Keratinocyte (primary cell): ENCODE data around the gene LAMA2. TPM values are rescaled to one million over a fixed set of nuclear protein-coding genes. Genes with fewer than 3 reads are reported as not detected.

Experiments used
- DNase-seq: peaks from one replicate; pipeline ENCODE4 v3.0.0-alpha.2; 2011; ENCODE audit warnings: low read depth, missing footprints, low spot score
- FAIRE-seq: peaks from 2 replicates; lab custom pipeline; 2011; peaks lifted over from hg19 to GRCh38; lab: Jason Lieb, UNC
- H2AFZ ChIP-seq: 2 replicates; pipeline ENCODE4 v1.6.0; 2012; ENCODE audit warnings: low read length, control low read depth, inconsistent platforms; ENCODE audit not compliant: control insufficient read depth
- H3K27ac ChIP-seq: 2 replicates; pipeline ENCODE4 v1.5.1; 2011; ENCODE audit warnings: low read length; ENCODE audit not compliant: control insufficient read depth, insufficient read depth
- H3K27me3 ChIP-seq: 3 replicates; pipeline ENCODE4 v1.6.0; 2011; ENCODE audit warnings: low read length; ENCODE audit not compliant: control insufficient read depth, insufficient read depth; ENCODE audit errors: extremely low read depth
- H3K36me3 ChIP-seq, 2 experiments: 2 replicates in 1 of 2; 3 replicates in 1 of 2; pipeline ENCODE4 v1.5.1; 2011; ENCODE audit warnings: low read length in 2 of 2, mild to moderate bottlenecking in 1 of 2; ENCODE audit not compliant: control insufficient read depth in 2 of 2, insufficient read depth in 2 of 2; ENCODE audit errors: extremely low read depth in 1 of 2
- H3K4me1 ChIP-seq: 3 replicates; pipeline ENCODE4 v1.5.1; 2011; ENCODE audit warnings: low read length; ENCODE audit not compliant: control insufficient read depth, insufficient read depth; ENCODE audit errors: extremely low read depth
- H3K4me2 ChIP-seq: 3 replicates; pipeline ENCODE4 v1.6.0; 2011; ENCODE audit warnings: low read depth, low read length; ENCODE audit not compliant: control insufficient read depth, insufficient read depth; ENCODE audit errors: extremely low read depth
- H3K4me3 ChIP-seq, 3 experiments: fragments of 200-600 bp in 1 of 3; sonication (generic) in 1 of 3; 2 replicates in 2 of 3; 3 replicates in 1 of 3; pipeline ENCODE4 v1.5.1; 2011 to 2016; ENCODE audit warnings: low read length in 3 of 3, mild to moderate bottlenecking in 3 of 3, control low read depth in 2 of 3, inconsistent platforms in 1 of 3, low read depth in 1 of 3, mixed read lengths in 1 of 3, mixed run types in 1 of 3, moderate library complexity in 1 of 3; ENCODE audit not compliant: control insufficient read depth in 2 of 3, insufficient read depth in 2 of 3; ENCODE audit errors: extremely low read depth in 1 of 3
- H3K79me2 ChIP-seq: 2 replicates; pipeline ENCODE4 v1.6.0; 2012; ENCODE audit warnings: low read length; ENCODE audit not compliant: control insufficient read depth, insufficient read depth
- H3K9ac ChIP-seq: 3 replicates; pipeline ENCODE4 v1.6.0; 2011; ENCODE audit warnings: low read length; ENCODE audit not compliant: control insufficient read depth, insufficient read depth; ENCODE audit errors: extremely low read depth
- H3K9me1 ChIP-seq: 3 replicates; pipeline ENCODE4 v1.6.0; 2011; ENCODE audit warnings: low read length; ENCODE audit not compliant: control insufficient read depth, insufficient read depth; ENCODE audit errors: extremely low read depth
- H3K9me3 ChIP-seq: 2 replicates; pipeline ENCODE4 v1.5.1; 2012; ENCODE audit warnings: low read depth, low read length; ENCODE audit not compliant: control insufficient read depth
- H4K20me1 ChIP-seq: 3 replicates; pipeline ENCODE4 v1.6.0; 2011; ENCODE audit warnings: low read length; ENCODE audit not compliant: control insufficient read depth, insufficient read depth; ENCODE audit errors: extremely low read depth
- CTCF ChIP-seq, 3 experiments: IDR thresholded peaks in 1 of 3; conservative IDR thresholded peaks in 1 of 3; optimal IDR thresholded peaks in 1 of 3; 2 replicates in 2 of 3; 3 replicates in 1 of 3; pipeline versions ENCODE3 to v1.5.1; 2011; ENCODE audit warnings: low read length in 3 of 3, mild to moderate bottlenecking in 3 of 3, moderate library complexity in 2 of 3, control low read depth in 1 of 3, inconsistent platforms in 1 of 3; ENCODE audit not compliant: insufficient read depth in 2 of 3; ENCODE audit errors: extremely low read depth in 1 of 3
- EZH2 ChIP-seq: IDR thresholded peaks from one replicate; pipeline ENCODE4 v1.6.1; 2012; ENCODE audit warnings: inconsistent platforms, mild to moderate bottlenecking, low read length, moderate library complexity
- dilution Hi-C: fragments of 300-500 bp; cut with MboI; formaldehyde crosslinking; loops from one replicate; pipeline ENCODE4 v1.7.0; 2020; ENCODE audit warnings: low sequenced_read_pairs; ENCODE audit not compliant: extremely low pct_ligation_motif_present
- polyA plus RNA-seq, 5 experiments: library from polyadenylated mRNA; depleted of rRNA in 3 of 5; stranded (reverse) in 3 of 5; stranded (forward) in 1 of 5; unstranded in 1 of 5; fragments of >200 nt; gene quantifications; 1 replicate in 1 of 5; 2 replicates in 3 of 5; 3 replicates in 1 of 5; pipeline versions ENCODE4 v1.2.1 to v1.2.3, GENCODE V29; 2011 to 2012; ENCODE audit warnings: missing spikeins in 2 of 5, low read depth in 1 of 5, low replicate concordance in 1 of 5

The LAMA2 gene
- polyA plus RNA-seq, 1 donor (not counting 4 experiments of a cell fraction or from before 2014, with no cell fraction given), result 1.4 TPM

DNA sequence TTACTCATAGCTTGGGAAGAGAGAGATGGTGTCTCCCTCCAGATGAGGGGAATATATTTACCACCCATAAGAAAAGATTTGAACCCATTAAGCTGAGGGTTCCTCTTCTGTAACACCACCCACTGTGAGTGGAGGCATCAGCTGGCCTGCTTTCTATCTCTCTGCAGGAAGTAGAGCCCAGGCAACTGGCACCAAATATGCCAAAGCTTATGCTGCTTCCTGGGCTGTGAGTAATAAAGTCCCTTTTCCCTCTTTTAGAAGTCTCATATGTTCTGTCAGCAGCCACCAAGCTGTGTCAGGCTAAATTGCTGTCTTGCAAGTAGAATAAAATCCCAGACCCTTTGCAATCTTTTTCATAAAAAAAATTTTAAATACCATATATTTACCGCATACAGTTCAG, 241.4 kb downstream of the LAMA2 start:
- Histone ChIP-seq H3K36me3 (no peaks in the 10 kb centered on the region), H3K9me3 (no peaks in the 10 kb centered on the region), H3K9ac (no peak overlapping the region), H3K4me1 (no peaks in the 10 kb centered on the region), H4K20me1 (no peaks in the 10 kb centered on the region), H3K79me2 (no peaks in the 10 kb centered on the region), H3K27ac (no peak overlapping the region), H3K9me1 (no peaks in the 10 kb centered on the region), H3K27me3 (no peaks in the 10 kb centered on the region), H3K4me2 (no peak overlapping the region), H2AFZ (no peak overlapping the region), H3K4me3 (no peak overlapping the region)
- no peak for DNase-seq
- TF ChIP-seq EZH2, result no peak
- TF ChIP-seq CTCF (optimal IDR thresholded peaks at IDR 0.05 in 1 of 3, IDR thresholded peaks at IDR 0.05 in 1 of 3, conservative IDR thresholded peaks at IDR 0.05 in 1 of 3; ENCODE audit: extremely low read depth in 1 of 3, insufficient read depth in 2 of 3, low read length in 3 of 3), result no peak
- dilution Hi-C loops, result no loop called here
- FAIRE-seq, result no peak

DNA sequence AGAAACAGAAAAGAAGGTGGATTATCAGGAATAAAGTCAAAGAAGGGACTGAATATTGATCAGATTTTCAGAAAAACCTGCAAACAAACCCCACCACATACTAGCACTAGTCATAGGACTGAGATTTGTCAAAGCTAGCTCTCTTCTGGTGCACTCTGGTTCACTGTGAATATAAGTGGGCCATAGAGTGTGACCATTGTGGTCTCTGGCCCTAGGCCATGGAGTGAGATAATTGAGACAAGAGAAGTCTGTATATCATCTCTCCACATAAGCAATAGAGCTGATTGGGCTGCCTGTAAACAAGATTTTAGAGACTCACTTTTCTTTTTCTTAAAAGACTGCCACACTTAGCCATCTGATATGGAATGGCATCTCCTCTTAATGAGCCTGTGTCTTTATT, 247.2 kb downstream of the LAMA2 start:
- no peaks in the 10 kb centered on the region for H3K27me3 ChIP-seq
- no peaks in the 10 kb centered on the region for H3K36me3 ChIP-seq
- no peaks in the 10 kb centered on the region for H3K9me1 ChIP-seq
- H3K9me3 ChIP-seq, result no peaks in the 10 kb centered on the region
- no peak overlapping the region for H3K4me2 ChIP-seq
- TF ChIP-seq CTCF (optimal IDR thresholded peaks at IDR 0.05 in 1 of 3, IDR thresholded peaks at IDR 0.05 in 1 of 3, conservative IDR thresholded peaks at IDR 0.05 in 1 of 3; ENCODE audit: extremely low read depth in 1 of 3, insufficient read depth in 2 of 3, low read length in 3 of 3), result no peak
- no peak for TF ChIP-seq EZH2
- no peaks in the 10 kb centered on the region for H3K79me2 ChIP-seq
- no peak overlapping the region for H3K27ac ChIP-seq
- no peak overlapping the region for H3K4me3 ChIP-seq
- DNase-seq (no peak), FAIRE-seq (no peak)
- H4K20me1 ChIP-seq, result no peaks in the 10 kb centered on the region
- dilution Hi-C loops, result no loop called here
- H3K9ac ChIP-seq, result no peak overlapping the region
- no peak overlapping the region for H2AFZ ChIP-seq
- no peaks in the 10 kb centered on the region for H3K4me1 ChIP-seq
